Activated CD4-positive, alpha-beta T cell treated with anti-CD3 and anti-CD28 coated beads, Interleukin-2, amount 50 U/mL, for 16 hours (primary cell): Measurements from ENCODE around the gene OR7C2.

Experiments used
- DNase-seq: peaks from one replicate; pipeline ENCODE4 v3.0.0-alpha.2; 2020

The OR7C2 gene

DNA sequence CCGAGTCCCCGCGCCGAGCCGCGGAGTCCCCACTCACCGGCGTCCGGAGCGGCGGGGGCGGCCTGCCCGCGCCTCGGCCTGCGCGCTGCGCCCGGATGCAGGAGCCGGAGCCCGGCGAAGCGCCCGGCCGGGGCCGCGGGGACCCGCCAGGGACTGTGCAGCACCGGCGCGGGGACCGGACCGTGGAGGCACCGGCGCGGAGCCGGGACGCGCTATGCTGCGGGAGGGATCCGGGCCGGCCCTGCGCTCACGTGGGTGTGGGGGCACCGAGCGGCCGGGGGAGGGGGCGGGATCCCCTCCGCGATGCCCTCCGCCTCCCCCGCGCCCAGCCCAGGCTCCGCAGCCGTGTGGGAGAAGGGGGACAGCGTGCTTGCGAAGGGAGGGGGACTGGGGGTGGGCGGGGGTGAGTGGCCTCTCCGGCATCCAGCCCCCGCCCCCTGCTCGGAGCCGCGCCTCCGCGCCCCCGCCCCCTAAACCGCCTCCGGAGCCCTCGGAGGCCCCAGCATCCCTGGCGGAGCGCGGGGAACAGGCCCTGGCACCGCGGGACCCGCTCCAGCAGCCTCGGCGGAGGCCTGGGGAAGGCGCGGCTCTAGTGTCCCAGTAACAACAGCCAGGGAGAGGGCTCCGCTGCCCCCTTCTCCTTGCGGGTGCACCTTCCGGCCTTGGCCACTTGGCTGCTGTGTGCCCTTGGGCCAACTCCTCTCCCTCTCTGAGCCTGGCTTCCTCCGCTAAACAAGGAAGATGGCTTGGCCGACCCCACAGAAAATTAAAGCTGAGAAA is 38.4 kb downstream of the OR7C2 start, which contains the start of gene SLC1A6:
SLC1A6 (minus strand) TSS at position 389 of the 780 bp plus-strand sequence. CDS start 6,954 bp downstream, outside the sequence.
- DNase-seq: no peak

DNA sequence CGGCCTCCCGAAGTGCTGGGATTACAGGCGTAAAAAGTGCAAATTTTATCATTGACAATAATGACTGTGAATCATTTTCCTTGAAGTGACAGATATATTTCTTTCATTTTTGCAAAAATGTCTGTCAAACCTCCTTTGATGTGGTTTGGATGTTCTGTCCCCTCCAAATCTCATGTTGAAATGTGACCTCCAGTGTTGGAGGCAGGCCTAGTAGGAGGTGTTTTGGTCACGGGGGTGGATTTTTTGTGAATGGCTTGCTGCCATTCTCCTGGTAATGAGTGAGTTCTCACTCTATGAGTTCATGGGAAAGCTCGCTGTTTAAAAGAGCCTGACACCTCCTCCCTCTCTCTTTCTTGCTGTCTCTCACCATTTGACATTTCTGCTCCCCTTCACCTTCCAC is 43.8 kb downstream of the OR7C2 start:
- DNase-seq: no peak
